GM20000 (cell line): ENCODE data around the gene HS6ST3.

ENCODE experiments used
- DNase-seq: peaks from one replicate; pipeline ENCODE4 v3.0.0; 2012; ENCODE audit warnings: low spot score
- CTCF ChIP-seq: IDR thresholded peaks from 2 replicates; pipeline ENCODE4 v1.5.1; 2012; ENCODE audit warnings: mild to moderate bottlenecking, control low read depth; ENCODE audit errors: extremely low read depth, missing control alignments

Gene HS6ST3

GRCh38 chr13:96707146-96707545, 617.2 kb downstream of the HS6ST3 start:
- no peak for DNase-seq
- no peak for TF ChIP-seq CTCF

- DNase-seq, result no peak
- TF ChIP-seq CTCF, result no peak
Observed at GRCh38 chr13:96710166-96710862, 620.4 kb downstream of the HS6ST3 start.

- TF ChIP-seq CTCF, result no peak
- DNase-seq, result no peak
Observed at GRCh38 chr13:96720446-96720845, 630.5 kb downstream of the HS6ST3 start.

GRCh38 chr13:96726651-96727050, 636.7 kb downstream of the HS6ST3 start:
- no peak for DNase-seq
- TF ChIP-seq CTCF, result no peak

GRCh38 chr13:96728463-96728862, 638.6 kb downstream of the HS6ST3 start:
- no peak for DNase-seq
- no peak for TF ChIP-seq CTCF

- DNase-seq, result no peak
- TF ChIP-seq CTCF, result no peak
Observed at GRCh38 chr13:96730676-96731075, 640.8 kb downstream of the HS6ST3 start.

- no peak for TF ChIP-seq CTCF
- no peak for DNase-seq
Observed at GRCh38 chr13:96734499-96734898, 644.6 kb downstream of the HS6ST3 start.
